RKO (cell line): ENCODE measurements around the gene FCGR1A.
"Not testable (repeated sequence)": the region's sequence is repeated elsewhere in the genome, so short reads cannot be mapped to it uniquely, and the experiment has no call there.

Experiments
- DNase-seq: peaks from one replicate; pipeline ENCODE4 v3.0.0-alpha.2; 2016; ENCODE audit warnings: low spot score

The FCGR1A gene

DNA sequence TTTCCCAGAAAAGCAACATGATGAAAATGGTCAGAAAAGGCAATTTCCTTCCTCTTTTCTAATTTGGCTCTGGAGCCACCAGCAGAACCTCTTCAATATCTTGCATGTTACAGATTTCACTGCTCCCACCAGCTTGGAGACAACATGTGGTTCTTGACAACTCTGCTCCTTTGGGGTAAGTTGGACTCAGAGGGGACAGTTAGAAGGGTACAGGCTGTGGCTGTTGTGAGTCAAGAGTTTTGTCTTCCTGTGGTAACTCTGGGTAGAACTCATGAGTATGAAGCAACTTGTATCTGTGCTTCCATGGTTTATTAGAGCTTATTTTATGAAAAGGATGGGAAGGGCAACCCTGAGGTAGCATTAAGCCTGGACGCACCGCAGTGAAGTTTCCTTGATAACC, at the start of gene FCGR1A:
TSS of gene FCGR1A (plus strand) at position 95 of the 400 bp plus-strand sequence. CDS start at position 145, 50 bp downstream.
- DNase-seq, result not testable (repeated sequence)

DNA sequence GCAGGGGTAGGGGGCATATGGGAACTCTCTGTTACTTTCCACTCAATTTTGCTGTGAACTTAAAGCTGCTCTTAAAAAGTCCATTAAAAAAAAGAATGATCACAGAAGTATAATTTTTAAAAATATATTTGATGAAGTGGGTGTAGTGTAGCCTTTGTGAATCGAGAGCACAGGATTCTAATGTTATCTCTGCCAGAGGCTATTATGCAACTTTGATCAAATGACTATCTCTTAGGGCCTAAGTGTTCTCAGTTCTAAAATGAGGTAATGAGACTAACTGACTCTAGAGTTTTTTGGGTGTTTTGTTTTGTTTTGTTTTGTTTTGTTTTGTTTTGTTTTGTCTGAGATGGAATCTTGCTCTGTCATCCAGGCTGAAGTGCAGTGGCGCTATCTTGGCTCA, 49.7 kb upstream of the FCGR1A start:
- DNase-seq, result not testable (repeated sequence)

DNA sequence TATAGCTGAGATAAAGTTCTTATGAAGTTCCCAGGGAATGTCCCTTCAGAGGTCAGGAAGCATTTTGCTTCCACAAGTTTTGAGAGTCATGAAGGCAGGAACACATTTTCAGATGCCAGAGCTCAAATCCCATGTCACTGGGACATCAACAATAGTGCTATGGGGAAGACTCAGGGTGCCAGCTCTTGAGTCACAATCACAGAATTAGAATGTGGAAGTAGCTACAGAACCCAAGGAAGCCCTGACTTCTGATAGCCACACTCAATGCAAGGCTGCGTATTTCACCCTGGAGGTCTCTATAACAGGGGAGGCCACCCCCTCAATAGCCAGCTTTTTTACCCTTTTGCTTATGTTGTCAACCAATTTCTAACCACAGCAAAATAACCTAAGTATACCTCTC, 47.8 kb upstream of the FCGR1A start:
- DNase-seq, result not testable (repeated sequence)

DNA sequence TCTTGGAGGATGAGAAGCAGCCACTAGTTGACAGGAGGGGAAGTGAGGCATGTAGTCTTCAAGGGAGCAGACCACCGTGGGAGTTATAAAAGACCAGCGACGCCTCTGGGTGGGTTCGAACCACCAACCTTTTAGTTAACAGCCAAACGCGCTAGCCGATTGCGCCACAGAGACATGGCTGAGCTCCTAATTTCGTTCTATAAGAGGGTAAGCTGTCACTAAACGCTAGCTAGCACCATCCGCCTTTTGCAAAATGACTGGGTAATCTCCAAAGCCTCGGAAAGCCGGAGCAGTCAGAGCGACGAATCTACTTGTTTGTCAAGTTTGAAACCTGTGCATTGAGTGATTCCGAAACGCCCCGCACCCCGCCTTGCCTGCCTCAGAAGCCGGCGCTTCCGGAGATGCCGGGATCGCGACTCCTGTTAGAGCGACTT, 42.3 kb upstream of the FCGR1A start:
- not testable (repeated sequence) for DNase-seq

DNA sequence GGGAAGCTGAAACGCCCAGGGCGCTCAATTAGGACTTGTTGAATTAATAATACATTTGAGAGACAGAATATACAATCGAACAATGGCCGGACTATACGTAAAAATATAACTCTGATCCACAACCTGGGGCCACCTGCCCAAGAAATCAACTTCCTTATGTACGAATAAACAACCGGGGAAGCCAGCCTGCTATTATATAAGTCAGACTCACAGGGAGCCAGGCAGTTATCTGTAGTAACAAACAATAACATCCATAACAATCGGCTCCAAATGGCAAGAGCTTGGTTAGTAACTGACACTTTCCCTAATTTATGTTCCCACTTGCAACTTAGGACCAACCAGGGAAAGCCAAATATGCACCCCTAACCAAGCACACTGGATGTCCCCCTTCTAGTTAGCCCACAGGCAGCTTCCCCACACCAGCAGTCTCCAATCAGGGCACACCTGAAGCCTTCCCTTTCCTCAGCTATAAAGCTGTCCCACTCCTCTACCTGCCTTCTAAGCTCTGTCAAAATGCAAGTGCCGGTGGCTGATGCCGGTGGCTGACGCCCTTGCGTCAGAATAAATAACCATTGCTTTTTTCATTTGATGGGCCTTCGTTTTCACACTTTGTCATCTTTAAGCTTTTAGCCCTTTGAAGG, 41.8 kb upstream of the FCGR1A start:
- DNase-seq, result not testable (repeated sequence)

DNA sequence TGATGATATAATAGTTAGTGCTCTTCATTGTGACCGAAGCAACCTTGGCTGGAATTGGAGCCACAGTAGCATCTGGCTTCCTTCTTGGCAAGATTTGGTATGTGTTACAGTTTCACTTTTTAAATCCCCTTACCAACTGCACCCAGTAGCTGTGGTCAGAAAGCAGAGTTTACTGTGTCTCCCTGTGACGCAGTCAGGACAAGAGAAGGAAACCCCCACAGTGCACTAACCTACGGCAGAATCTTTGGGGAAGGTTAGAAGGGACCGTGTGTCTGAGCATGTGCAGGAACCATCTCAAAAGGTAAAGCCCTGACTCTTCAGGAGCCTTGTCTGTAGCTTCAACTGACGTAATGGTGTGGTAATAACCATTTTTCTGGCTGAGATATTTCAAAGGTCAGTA, 40.6 kb upstream of the FCGR1A start:
- not testable (repeated sequence) for DNase-seq

DNA sequence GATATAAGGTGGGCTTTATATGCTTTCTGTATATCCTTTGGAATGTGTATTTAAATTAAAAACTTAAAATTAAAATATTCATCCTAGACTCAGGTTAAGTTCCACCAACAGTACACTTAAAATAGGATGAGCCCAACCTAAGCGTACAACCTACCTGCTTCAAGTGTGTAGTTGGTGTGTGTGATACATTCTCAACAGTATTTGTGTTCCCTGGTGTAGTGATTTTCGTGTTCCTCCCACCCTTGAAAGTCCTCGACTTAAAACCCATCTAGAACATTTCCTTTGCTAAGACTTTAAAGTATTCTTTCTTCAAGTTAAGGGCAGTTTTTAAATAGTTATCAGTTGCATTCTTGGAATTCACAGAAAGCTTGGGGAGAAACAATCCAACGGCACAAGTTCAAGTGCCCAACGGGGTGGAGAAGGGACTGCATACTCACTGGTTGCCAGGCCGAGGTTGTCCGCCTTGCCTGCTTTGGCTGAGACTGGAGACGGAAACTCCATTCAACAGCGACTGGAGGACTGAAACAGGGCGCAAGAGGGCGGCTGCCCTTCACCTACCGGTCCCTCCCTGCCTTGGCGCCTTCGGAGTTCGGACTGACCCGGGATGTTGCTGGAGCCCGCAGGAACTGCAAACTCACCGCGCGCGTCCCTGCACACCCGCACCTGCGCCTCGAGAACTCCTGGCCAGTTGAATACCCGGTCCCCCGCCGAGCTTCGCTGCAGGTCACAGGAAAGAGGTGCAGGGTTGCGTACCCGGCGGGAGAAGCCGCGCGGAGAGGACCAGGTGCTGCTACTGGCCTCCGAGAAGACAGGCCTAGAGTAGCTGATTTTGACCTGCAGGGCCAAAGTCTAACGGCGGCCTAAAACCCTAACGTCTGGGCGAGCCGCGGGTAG, 35.8 kb upstream of the FCGR1A start:
- not testable (repeated sequence) for DNase-seq

DNA sequence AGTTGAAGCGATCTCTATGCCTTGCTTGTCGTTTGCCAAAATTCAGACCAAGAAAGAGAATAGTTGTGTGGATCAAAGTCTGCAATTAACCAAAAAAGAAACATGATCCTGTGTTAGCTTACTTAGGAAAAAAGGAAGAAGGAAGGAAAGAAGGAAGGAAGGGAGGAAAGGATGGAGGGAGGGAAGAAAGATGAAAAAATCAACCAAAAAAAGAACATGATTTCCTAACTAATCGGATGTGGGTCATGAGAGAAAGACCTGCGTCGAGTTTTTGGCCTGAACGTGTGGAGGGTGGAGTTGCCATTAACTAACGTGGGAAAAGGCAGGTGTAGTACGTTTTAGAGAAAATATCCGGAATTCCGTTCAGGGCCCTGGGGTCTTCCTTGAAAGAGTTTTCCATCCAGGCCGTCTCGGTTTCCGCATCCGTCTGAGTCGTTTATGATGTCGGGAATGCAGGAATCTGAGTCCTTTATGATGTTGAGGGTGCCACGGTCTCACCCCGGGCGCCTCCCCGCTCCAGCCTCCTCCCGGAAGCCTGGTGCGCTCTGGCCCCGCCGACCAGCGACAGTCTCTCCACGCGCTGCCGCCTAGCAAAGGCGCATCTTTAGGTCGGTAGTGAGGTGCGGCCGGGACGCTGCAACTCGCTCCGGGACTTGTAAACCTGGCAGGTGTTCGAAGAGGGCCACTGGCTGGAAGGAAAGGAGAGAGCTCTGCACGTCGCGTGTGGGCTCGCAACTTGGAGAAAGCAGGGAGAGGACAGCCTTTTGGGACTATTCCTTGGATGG, 34.9 kb upstream of the FCGR1A start:
- DNase-seq, result not testable (repeated sequence)

DNA sequence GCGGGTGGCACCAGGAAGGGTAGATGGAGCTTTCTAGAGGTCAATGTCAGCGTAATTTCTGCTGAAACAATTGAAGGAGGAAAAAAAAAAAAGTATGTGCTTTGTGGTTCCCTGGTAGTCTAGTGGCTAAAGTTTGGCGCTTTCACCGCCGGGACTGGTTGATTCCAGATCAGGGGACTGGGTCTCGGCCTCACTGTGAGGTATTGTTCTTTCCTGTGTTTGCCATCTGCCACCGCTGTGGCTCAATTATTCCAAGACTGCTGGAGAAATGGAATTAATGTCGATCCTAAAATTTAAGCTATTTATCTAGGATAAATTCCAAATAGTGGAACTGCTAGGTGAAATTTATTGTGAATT, 34.4 kb upstream of the FCGR1A start:
- DNase-seq, result not testable (repeated sequence)

DNA sequence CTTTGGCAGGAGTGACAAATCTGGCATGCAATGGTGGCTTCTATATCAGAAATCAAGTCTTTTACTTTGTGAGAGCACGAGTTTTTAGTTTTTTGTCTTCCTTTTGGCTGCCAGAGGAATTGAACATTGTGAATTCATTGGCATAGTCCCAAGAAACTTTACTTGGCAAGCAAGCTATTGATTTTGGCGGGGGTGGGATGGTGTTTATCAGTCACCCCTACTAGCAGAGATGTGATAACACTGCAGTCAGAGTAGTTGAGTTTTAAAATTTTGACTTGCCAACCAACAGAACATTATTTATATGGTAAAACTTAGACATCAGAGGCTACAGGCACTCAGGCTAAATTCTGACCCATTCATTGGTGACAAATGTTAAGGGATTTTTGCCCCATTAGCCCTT, 31.9 kb upstream of the FCGR1A start:
- not testable (repeated sequence) for DNase-seq

DNA sequence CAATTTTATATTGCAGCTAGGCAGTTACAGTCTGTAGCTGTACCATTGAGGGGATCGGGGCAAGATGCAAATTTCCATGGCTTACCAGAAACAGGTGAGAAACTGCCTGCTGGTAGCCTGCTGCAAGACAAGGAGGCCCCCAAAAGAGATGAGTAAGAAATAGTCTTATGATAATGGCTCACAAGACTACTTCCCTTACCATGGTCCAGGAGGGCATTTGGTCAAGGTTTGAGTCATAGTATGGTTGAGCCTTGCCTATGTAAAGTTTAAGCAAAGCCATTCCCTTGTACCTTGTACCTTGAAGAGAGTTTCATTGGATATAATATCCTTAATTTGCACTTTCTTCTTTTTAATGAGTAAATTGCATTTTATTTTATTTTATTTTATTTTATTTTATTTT, 30.3 kb upstream of the FCGR1A start:
- not testable (repeated sequence) for DNase-seq

DNA sequence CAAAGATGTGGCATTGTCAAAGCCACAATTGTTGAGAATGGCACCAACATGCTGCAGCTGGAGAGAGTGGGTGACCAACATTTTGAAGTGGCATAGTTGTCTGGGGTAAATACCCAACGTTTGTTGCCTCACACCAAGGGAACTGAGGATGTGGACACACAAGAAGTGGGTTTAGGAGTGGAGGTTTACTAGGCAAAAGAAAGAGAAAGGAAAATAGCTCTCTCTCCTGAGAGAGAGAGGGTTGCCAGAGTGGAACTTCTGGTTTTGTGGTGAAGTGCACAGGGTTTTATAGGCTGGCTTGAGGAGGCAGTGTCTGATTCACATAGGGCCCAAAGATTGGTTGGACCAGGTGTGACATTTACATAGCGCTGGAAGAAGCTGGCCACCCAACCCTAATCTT, 29.0 kb upstream of the FCGR1A start:
- DNase-seq, result not testable (repeated sequence)

DNA sequence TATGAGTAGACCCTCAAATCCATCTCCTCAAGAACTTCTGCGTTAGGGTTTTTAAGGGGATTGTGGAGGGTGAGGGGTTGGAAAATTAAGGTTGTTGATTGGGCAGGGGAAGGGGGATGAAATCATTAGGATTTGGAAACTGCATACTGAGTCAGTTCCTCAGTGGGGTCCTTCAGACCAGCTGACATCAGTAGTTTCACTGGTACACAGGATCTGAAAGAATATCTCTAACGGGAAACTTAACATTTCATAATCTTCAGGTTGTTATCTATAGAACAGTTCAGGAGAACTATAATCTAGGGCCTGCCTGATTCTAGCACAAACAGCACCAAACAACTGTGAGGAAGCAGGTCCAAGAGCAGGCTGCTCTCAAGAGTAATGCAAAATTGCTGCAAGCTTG, 27.2 kb upstream of the FCGR1A start:
- DNase-seq, result not testable (repeated sequence)

DNA sequence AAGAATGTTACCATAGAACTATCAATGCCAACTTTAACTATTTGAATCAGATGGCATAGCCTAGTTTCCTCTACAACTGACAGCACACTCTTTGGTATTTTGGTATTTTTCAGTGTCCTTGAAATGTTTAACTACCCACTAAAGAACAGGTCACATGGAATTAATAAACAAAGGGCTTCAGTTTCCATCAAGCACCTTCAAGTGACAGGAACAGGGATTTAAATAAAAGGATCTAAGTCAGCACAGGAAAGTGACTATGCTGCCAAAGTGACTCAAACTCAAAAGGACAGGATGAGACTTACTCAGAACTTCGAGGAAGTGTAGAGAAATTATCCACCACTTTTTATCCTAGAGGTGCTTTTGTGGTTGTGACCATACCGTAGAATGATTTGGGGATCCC, 20.2 kb upstream of the FCGR1A start:
- DNase-seq, result not testable (repeated sequence)

DNA sequence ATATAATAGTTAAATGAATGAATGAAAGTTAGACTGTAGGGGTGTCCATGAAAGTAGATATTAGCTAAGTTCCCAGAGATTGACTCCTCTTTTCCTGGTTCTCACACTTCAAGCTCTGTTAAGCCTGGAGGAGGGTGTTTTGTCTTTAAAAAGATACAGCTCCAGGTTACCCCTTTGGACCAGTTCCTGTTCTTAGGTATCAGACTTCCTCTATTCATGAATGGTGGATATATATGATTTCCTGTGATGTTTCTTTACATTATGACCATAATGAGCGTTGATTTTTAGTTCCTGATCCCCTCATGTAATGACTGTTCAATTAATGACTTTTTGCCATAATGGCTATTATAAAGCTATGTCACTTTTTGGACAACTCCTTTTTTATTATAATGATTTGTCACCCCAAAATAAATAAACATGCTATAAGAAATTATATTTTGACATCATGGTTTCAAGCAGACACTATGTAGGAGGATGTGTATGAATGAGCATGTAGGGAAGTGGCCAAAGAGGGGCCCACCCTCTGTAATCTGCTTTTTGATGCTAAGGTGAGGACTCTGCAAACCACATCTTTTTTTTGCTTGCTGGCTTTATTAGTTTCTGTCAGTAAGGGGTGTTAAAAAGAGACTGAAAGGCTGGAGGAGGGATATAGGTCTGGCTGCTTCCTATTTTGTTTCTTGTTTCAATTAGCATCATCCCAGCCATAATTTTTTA, 18.2 kb upstream of the FCGR1A start:
- not testable (repeated sequence) for DNase-seq

DNA sequence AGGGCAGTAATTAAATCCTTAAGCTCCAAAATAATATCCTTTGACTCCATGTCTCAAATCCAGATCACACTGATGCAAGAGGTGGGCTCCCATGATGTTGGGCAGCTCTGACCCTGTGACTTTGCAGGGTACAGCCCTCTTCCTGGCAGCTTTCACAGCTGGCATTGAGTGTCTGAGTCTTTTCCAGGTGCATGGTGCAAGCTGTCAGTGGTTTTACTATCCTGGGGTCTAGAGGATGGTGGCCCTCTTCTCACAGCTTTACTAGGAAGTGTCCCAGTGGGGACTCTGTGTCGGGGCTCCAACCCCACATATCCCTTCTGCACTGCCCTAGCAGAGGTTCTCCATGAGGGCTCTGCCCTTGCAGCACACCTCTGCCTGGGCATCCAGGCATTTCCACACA, 16.3 kb upstream of the FCGR1A start:
- not testable (repeated sequence) for DNase-seq

DNA sequence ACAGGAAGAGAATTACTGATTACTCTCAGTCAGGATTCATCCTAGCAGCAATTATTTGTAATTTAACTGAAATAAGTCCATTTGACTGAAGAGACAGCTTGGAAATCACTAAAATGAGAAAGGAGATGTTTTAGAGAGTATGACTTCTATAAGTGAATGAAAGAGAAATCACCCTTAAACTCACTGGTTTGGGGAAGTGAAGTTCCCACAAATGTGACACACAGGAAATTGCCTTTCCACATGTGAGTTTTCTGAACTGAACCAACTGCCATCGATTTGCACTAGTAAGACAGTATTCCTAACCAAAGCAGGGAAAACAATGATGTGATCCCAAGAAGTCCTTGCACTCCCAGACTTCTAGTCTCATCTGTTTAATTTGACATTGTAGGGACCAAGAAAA, 13.3 kb upstream of the FCGR1A start:
- not testable (repeated sequence) for DNase-seq

DNA sequence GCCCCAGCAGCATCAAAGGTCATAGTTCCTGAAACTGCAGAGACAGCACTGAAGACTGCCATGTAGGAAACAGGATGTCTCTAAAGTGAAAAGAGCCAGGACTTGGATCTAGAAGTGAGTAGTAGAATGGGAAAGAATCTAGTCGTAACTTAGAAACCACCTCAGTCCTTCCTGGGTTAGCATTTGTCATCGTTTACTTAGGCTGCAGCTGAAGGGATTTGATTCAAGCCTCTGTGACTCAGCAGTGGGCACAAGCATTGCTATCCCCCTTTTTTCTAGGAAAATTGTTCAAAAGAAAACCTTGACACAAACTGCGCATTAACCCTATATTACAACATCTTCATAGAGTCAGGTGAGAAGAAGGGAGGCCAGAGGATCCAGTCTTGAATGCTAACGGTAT, 11.8 kb upstream of the FCGR1A start:
- not testable (repeated sequence) for DNase-seq

DNA sequence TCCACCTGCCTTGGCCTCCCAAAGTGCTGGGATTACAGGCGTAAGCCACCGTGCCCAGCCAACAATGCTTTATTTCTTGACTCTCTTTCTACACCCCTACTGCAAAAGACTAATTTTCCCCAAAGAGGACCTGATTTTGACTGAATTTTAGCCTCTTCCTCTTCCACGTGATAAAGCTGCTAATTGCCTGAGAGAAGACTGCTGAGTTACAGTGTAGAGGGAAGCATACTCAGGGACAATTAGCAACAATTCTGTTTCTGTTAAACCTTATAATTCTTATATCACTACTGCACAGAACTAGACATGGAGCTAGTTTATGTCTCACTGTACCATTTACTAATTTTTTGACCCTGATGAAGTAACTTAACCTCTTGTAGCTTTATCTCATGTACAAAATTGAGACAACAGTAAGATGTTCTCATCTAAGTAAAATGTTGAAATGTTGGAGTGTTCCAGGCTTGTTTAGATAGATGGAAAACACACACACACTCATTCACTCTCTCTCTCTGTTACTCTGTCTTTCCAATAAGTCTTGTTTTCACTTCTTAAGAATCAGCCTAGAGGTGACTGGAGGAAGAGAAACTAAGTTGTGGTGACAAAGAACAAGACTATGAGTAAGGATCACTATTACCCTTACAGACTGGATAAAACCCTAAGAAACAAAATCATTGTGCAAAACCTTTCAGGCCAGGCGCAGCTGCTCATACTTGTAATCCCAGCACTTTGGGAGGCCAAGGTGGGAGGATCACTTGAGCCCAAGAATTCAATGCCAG, 10.7 kb upstream of the FCGR1A start:
- not testable (repeated sequence) for DNase-seq

DNA sequence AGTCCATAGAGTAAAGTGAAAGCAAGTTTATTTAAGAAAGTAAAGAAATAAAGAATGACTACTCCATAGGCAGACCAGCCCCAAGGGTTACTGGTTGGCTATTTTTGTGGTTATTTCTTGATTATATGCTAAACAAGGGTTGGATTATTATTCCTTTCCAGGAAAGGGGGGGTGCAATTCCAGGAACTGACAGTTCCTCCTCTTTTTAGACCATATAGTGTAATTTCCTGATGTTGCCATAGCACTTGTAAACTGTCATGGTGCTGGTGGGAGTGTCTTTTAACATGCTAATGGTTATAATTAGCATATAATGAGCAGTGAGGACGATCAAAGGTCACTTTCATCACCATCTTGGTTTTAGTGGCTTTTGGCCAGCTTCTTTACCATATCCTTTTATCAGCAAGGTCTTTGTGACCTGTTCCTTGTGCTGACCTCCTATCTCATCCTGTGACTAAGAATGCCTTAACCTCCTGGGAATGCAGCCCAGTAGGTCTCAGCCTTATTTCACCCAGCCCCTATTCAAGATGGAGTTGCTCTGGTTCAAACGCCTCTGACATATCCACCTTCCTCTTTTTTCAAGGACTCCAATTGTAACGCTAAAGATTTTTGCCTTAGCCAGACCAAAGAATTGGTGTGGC, 6.9 kb upstream of the FCGR1A start:
- DNase-seq, result not testable (repeated sequence)
